Measurements from ENCODE around the gene LIPT1.
"Not testable (repeated sequence)": the region's sequence is repeated elsewhere in the genome, so short reads cannot be mapped to it uniquely, and the experiment has no call there.

Gene LIPT1

GRCh38 chr2:99180755-99181623 is 26.2 kb downstream of the LIPT1 start, which contains the start of the genes MITD1 and MRPL30:
Gene MITD1, minus strand, starts transcription at chr2:99181058. Its CDS starts 77 bp downstream, at chr2:99180981.
Gene MRPL30, plus strand, starts transcription at chr2:99181184. Its CDS starts 5,020 bp downstream, at chr2:99186204.
- DNase-seq: peak; percentile 93

DNA sequence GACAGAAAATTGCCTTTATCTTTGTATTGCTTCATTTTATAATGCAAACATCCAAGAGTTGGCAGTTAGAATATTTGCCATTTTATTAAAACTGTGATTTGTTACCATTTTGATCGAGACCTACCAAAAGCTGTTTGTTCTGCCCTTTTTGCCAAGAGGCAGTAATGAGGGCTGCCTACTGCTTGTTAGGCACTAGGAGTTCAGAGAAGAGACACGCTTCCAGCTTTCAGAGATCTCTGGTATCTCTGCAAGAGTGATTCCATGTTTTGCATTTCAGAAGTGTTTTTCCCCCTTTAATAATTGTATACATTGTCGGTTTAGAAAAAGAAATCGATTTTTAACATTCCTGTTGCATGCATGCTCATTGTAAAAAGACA is 26.8 kb downstream of the LIPT1 start:
- peak; percentile 11 for DNase-seq

DNA sequence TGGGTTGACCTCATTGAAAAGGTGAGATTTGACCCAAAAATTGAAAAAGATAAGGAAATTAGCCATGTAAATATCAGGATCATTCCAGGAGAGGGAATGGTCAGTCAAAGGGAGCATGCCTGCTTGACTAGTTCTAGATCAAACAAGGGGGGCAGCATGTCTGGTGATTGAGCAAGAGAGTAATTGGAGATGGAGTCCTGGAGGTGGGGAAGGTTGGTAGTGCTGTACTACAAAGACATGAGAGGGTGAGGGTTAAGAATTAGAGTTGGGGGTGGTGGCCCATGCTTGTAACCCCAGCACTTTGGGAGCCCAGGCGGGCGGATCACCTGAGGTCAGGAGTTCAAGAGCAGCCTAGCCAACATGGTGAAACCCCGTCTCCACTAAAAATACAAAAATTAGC is 28.3 kb downstream of the LIPT1 start:
- no peak for DNase-seq

GRCh38 chr2:99184811-99185210 is 30.0 kb downstream of the LIPT1 start:
- DNase-seq: peak; percentile 59

DNA sequence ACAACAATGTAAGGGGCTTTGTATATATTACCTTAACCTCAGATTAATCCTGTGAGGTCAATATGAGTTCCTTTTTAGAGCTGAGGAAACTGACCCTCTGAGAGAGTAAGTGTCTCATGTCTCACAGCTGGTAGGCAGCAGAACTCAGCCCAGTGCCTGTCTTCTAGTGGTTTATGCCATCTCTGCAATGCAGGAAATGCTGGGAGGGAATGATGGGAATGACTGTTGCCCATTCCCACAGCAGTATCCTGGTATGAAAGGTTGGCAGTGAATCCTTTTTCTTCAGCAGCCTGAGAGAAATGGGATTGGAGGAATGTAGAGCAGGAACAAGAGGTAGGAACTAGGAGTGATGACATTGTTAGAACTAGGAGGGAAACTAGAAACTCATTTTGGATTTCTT is 32.2 kb downstream of the LIPT1 start:
- no peak for DNase-seq

DNA sequence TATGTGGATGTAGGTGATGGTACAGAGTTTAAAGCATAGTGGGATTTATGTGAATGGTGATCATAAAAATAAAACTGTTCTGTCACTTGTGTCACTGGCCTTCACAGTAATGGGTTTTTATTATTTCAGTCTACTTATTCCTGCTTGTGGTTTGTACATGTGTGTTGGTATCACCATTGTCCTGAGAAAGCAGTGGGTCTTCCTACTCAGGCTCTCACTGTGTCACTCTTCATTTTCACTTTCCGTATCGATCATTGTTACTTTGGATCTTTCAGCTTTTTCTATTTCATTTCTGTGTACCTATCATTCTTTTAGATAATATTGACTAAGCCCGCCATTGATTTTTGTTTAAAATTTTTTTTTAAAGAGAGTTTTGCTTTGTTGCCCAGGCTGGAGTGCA is 33.6 kb downstream of the LIPT1 start:
- DNase-seq: no peak

GRCh38 chr2:99190548-99190947 is 35.8 kb downstream of the LIPT1 start:
- no peak for DNase-seq

DNA sequence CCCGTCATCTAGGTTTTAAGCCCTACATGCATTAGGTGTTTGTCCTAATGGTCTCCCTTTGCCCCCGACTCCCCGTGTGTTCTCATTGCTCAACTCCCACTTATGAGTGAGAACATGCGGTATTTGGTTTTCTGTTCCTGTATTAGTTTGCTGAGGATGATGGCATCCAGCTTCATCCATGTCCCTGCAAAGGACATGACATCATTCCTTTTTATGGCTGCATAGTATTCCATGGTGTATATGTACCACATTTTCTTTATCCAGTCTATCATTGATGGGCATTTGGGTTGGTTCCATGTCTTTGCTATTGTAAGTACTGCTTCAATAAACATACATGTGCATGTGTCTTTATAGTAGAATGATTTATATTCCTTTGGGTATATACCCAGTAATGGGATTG is 37.6 kb downstream of the LIPT1 start:
- not testable (repeated sequence) for DNase-seq

DNA sequence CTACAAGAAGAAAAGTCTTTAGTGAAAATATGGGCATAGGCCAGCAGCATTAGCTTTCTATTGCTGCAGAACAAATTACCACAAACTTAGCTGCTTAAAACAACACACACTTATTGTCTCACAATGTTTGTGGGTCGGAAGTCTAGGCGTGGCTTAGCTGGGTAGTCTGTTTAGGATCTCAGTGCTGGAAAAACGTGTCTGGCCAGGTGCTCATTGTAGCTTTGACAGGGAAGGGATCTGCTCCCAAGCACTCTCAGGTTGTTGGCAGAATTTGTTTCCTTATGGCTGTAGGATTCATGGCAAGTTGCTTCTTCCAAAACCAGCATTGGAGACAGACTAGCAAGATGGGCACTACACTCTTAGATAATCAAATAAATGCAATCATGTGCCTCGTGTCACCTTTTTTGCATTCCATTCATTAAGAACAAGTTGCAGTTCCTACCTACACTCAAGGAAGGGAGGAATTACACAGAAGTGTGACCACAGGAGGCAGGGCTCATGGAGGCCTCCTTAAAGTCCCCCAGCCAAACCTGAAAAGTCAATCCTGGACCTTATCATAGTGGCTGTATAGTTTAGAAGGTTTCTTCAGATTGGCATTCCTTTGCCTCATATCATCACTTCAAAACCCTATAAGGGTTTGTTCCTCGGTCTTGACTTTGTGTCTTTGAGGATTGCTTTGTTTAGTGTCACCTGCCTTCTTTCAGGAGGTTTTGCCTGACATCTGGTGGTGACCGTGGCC is 43.5 kb downstream of the LIPT1 start:
- no peak for DNase-seq

DNA sequence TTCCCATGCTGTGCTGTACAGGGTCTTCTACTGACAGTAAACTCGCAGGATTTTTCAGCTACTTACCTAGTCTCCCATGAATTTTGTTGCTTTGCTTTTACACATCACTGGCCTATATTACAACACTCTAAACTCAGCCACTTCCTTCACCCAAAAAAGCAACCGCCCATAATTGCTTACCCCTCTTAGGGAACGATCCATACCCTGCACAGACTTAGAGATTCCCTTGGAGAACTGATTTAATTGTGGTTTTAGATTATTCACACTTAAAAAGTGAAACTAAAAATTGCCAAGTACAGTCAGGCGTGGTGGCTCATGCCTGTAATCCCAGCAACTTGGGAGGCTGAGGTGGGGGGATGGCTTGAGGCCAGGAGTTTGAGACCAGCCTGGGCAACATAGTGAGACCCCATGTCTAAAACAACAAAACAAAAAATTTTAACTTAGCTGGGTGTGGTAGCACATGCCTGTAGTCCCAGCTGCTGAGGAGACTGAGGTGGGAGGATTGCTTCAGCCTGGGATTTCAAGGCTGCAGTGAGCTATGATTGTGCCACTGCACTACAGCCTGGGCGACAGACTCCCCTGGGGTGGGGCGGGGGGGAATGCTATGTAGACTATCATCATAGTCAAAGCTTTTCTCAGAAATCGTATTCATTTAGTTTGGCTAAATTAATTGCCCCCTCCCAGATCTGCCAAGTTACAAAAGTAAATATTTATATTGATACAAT is 45.5 kb downstream of the LIPT1 start:
- DNase-seq: no peak

GRCh38 chr2:99201959-99202678 is 47.4 kb downstream of the LIPT1 start:
- DNase-seq: no peak

- no peak for DNase-seq
Observed at GRCh38 chr2:99205491-99205890, 50.7 kb downstream of the LIPT1 start.

All from NCI-H146 (cell line).